ENCODE data around the gene ATP2B1.

- no peak for TF ChIP-seq POLR2AphosphoS5 (IDR thresholded peaks at IDR 0.05; ENCODE audit: low read depth, low read length)
- no peak for TF ChIP-seq TAF1 (IDR thresholded peaks at IDR 0.05; ENCODE audit: low read depth, low read length)
- no peak for TF ChIP-seq POLR2A (IDR thresholded peaks at IDR 0.05; ENCODE audit: low read depth, low read length)
- no peak for TF ChIP-seq PAX5 (IDR thresholded peaks at IDR 0.05; ENCODE audit: insufficient read depth, low read length, severe bottlenecking)
- no peak for TF ChIP-seq SPI1 (IDR thresholded peaks at IDR 0.05; ENCODE audit: low read depth, low read length)
- TF ChIP-seq POU2F2 (IDR thresholded peaks at IDR 0.05; ENCODE audit: low read depth, low read length) = no peak
Observed at GRCh38 chr12:89540586-89540985, 168.1 kb downstream of the ATP2B1 start.

All from GM12891 (cell line).